ENCODE data around the gene GHRH.

GRCh38 chr20:37249304-37249703 lies 12.3 kb downstream of the GHRH start:
- no peak for TF ChIP-seq CTCF (IDR thresholded peaks at IDR 0.05)
- TF ChIP-seq POLR2A (IDR thresholded peaks at IDR 0.05; ENCODE audit: low read depth), result no peak

Measured in esophagus muscularis mucosa (tissue), 3 donors.